Neural progenitor cell (in vitro differentiated cells): ENCODE results near the gene EPHA3. TPM values are rescaled to one million over a fixed set of nuclear protein-coding genes. Genes with fewer than 3 reads are reported as not detected.

ENCODE experiments used
- DNase-seq: peaks from one replicate; pipeline ENCODE4 v3.0.0-alpha.2; 2016; ENCODE audit warnings: low spot score
- H2AFZ ChIP-seq: fragments of 200-600 bp; sonication (generic); replicated peaks from 2 replicates; pipeline ENCODE4 v1.6.1; 2016; ENCODE audit warnings: antibody characterized with exemption
- H3F3A ChIP-seq: fragments of 200-600 bp; sonication (generic); 2 replicates; pipeline ENCODE4 v1.6.1; 2016; ENCODE audit warnings: antibody characterized with exemption, low read depth
- H3K27ac ChIP-seq: fragments of 200-600 bp; sonication (generic); 2 replicates; pipeline ENCODE4 v1.5.1; 2016; ENCODE audit warnings: mild to moderate bottlenecking
- H3K27me3 ChIP-seq: fragments of 200-600 bp; sonication (generic); 2 replicates; pipeline ENCODE4 v1.6.1; 2016; ENCODE audit warnings: mild to moderate bottlenecking, moderate library complexity
- H3K36me3 ChIP-seq: fragments of 200-600 bp; sonication (generic); 2 replicates; pipeline ENCODE4 v1.5.1; 2016
- H3K4me1 ChIP-seq: fragments of 200-600 bp; sonication (generic); 2 replicates; pipeline ENCODE4 v1.6.1; 2016; ENCODE audit warnings: mixed run types
- H3K4me2 ChIP-seq: fragments of 200-600 bp; sonication (generic); 2 replicates; pipeline ENCODE4 v1.6.1; 2016
- H3K4me3 ChIP-seq: fragments of 200-600 bp; sonication (generic); 2 replicates; pipeline ENCODE4 v1.5.1; 2016
- H3K79me2 ChIP-seq: fragments of 200-600 bp; sonication (generic); 2 replicates; pipeline ENCODE4 v1.6.1; 2016; ENCODE audit warnings: low read depth
- H3K9ac ChIP-seq: fragments of 200-600 bp; sonication (generic); 2 replicates; pipeline ENCODE4 v1.6.1; 2016
- H3K9me3 ChIP-seq: fragments of 200-600 bp; sonication (generic); 2 replicates; pipeline ENCODE4 v1.5.1; 2016; ENCODE audit warnings: low read depth
- H4K20me1 ChIP-seq: fragments of 200-600 bp; sonication (generic); 2 replicates; pipeline ENCODE4 v1.6.1; 2016; ENCODE audit warnings: low read depth
- H3K27ac Mint-ChIP-seq: 3 replicates; pipeline ENCODE4 v1.8.0; 2021; ENCODE audit warnings: mixed read lengths
- H3K27me3 Mint-ChIP-seq: 2 replicates; pipeline ENCODE4 v1.8.0; 2022; ENCODE audit warnings: low read depth, mild to moderate bottlenecking, inconsistent platforms, moderate library complexity, mixed read lengths; ENCODE audit not compliant: insufficient read depth
- H3K36me3 Mint-ChIP-seq: 3 replicates; pipeline ENCODE4 v1.8.0; 2021; ENCODE audit warnings: mixed read lengths
- H3K4me1 Mint-ChIP-seq: 3 replicates; pipeline ENCODE4 v1.8.0; 2021; ENCODE audit warnings: mixed read lengths
- H3K4me3 Mint-ChIP-seq: 3 replicates; pipeline ENCODE4 v1.8.0; 2021; ENCODE audit warnings: mild to moderate bottlenecking, moderate library complexity, mixed read lengths
- H3K9me3 Mint-ChIP-seq: 3 replicates; pipeline ENCODE4 v1.8.0; 2020; ENCODE audit warnings: mixed read lengths
- EZH2 ChIP-seq: fragments of 200-600 bp; sonication (generic); IDR thresholded peaks from 2 replicates; pipeline ENCODE4 v1.6.1; 2017; ENCODE audit warnings: antibody characterized with exemption, mild to moderate bottlenecking, moderate library complexity
- EZH2phosphoT487 ChIP-seq: fragments of 200-600 bp; sonication (generic); IDR thresholded peaks from 2 replicates; pipeline ENCODE4 v1.6.1; 2017; ENCODE audit warnings: antibody characterized with exemption
- total RNA-seq: library from RNA; depleted of rRNA; stranded (reverse); fragments of >200 nt; gene quantifications from 2 replicates; pipeline ENCODE4 v1.2.3, GENCODE V29; 2015; ENCODE audit warnings: low replicate concordance
- TF ChIP-seq, protein P1 (sequence below): fragments of 200-600 bp; sonication (generic); IDR thresholded peaks from 2 replicates; pipeline ENCODE4 v1.5.1; 2017; ENCODE audit warnings: antibody characterized with exemption, mild to moderate bottlenecking

EPHA3 gene
- total RNA-seq, 1 donor from 2014 or later: 0.36 TPM

GRCh38 chr3:89392991-89393390 lies 285.6 kb downstream of the EPHA3 start:
- Histone ChIP-seq H3K36me3 (no peaks in the 10 kb centered on the region), H3K79me2 (no peaks in the 10 kb centered on the region), H3K4me3 (no peak overlapping the region), H2AFZ (no peak overlapping the region), H3K9ac (no peak overlapping the region), H3F3A (no peaks in the 10 kb centered on the region), H4K20me1 (no peaks in the 10 kb centered on the region), H3K27me3 (no peaks in the 10 kb centered on the region), H3K4me1 (peaks cover 16% of the 10 kb centered on the region), H3K27ac (no peak overlapping the region), H3K4me2 (no peak overlapping the region), H3K9me3 (no peaks in the 10 kb centered on the region)
- DNase-seq: no peak
- H3K4me3 Mint-ChIP-seq: no peak overlapping the region
- H3K36me3 Mint-ChIP-seq: peaks cover 5% of the 10 kb centered on the region
- H3K9me3 Mint-ChIP-seq: no peaks in the 10 kb centered on the region
- H3K27me3 Mint-ChIP-seq: no peaks in the 10 kb centered on the region
- H3K4me1 Mint-ChIP-seq: peaks cover 9% of the 10 kb centered on the region
- H3K27ac Mint-ChIP-seq: no peak overlapping the region
- TF ChIP-seq EZH2: no peak
- TF ChIP-seq, protein P1, sequence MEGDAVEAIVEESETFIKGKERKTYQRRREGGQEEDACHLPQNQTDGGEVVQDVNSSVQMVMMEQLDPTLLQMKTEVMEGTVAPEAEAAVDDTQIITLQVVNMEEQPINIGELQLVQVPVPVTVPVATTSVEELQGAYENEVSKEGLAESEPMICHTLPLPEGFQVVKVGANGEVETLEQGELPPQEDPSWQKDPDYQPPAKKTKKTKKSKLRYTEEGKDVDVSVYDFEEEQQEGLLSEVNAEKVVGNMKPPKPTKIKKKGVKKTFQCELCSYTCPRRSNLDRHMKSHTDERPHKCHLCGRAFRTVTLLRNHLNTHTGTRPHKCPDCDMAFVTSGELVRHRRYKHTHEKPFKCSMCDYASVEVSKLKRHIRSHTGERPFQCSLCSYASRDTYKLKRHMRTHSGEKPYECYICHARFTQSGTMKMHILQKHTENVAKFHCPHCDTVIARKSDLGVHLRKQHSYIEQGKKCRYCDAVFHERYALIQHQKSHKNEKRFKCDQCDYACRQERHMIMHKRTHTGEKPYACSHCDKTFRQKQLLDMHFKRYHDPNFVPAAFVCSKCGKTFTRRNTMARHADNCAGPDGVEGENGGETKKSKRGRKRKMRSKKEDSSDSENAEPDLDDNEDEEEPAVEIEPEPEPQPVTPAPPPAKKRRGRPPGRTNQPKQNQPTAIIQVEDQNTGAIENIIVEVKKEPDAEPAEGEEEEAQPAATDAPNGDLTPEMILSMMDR: no peak
- TF ChIP-seq EZH2phosphoT487: no peak

DNA sequence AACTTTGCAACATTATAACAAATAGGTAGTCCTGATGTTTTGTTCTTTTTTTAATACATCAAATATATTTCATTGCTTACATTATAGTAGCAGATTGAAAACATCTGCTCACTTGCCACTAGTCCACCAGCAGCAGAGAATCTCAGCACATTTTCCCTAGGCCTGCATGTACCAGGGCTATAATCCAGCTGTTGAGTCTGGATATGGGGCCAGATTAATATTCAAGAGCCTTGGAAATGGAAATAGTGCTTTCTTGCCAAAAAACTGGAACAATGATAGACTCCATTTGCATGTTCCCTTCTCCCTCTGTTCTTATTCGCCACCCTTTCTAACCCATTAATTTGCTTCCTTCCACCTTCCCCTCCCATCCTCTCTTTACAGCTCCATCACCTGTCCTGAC lies 288.0 kb downstream of the EPHA3 start:
- peaks cover 2% of the 10 kb centered on the region for H3K36me3 Mint-ChIP-seq
- Histone ChIP-seq H3K4me1 (peaks cover 16% of the 10 kb centered on the region), H3K4me2 (no peak overlapping the region), H3K9me3 (no peaks in the 10 kb centered on the region), H3K36me3 (no peaks in the 10 kb centered on the region), H3K4me3 (no peak overlapping the region), H3F3A (no peaks in the 10 kb centered on the region), H3K27me3 (no peaks in the 10 kb centered on the region), H3K9ac (no peak overlapping the region), H3K27ac (no peak overlapping the region), H4K20me1 (no peaks in the 10 kb centered on the region), H3K79me2 (no peaks in the 10 kb centered on the region), H2AFZ (no peak overlapping the region)
- no peak for DNase-seq
- no peaks in the 10 kb centered on the region for H3K9me3 Mint-ChIP-seq
- no peaks in the 10 kb centered on the region for H3K27me3 Mint-ChIP-seq
- H3K4me3 Mint-ChIP-seq: no peak overlapping the region
- TF ChIP-seq, protein P1: no peak
- TF ChIP-seq EZH2 (no peak), EZH2phosphoT487 (no peak)
- H3K27ac Mint-ChIP-seq: no peak overlapping the region
- peaks cover 9% of the 10 kb centered on the region for H3K4me1 Mint-ChIP-seq

DNA sequence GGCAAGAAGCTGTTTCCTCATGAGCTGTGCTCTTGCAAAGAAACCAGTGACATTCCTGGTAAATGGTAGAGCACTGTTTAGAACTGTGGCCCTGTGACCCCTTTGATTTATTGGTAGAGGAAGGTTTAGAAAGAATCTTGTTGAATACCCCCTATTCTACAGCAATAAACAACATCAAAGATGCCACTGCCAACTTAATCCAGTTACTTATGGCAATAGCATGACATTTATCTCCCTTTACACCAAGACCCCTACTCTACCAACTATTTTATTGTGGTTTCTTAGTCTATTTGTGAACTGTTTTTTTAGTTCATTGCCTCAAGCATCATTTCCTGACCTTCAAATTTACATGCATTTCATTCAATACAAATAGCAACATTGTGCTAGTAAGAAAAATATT lies 288.6 kb downstream of the EPHA3 start:
- no peaks in the 10 kb centered on the region for H3K27me3 Mint-ChIP-seq
- H2AFZ ChIP-seq: no peak overlapping the region
- no peaks in the 10 kb centered on the region for H3F3A ChIP-seq
- H3K4me2 ChIP-seq: no peak overlapping the region
- H3K4me3 ChIP-seq: no peak overlapping the region
- no peak for DNase-seq
- H4K20me1 ChIP-seq: no peaks in the 10 kb centered on the region
- no peaks in the 10 kb centered on the region for H3K27me3 ChIP-seq
- H3K9ac ChIP-seq: no peak overlapping the region
- H3K4me3 Mint-ChIP-seq: no peak overlapping the region
- H3K9me3 Mint-ChIP-seq: no peaks in the 10 kb centered on the region
- no peaks in the 10 kb centered on the region for H3K9me3 ChIP-seq
- no peak for TF ChIP-seq EZH2phosphoT487
- no peak for TF ChIP-seq EZH2
- TF ChIP-seq, protein P1: no peak
- H3K36me3 Mint-ChIP-seq: peaks cover 3% of the 10 kb centered on the region
- H3K79me2 ChIP-seq: no peaks in the 10 kb centered on the region
- H3K27ac ChIP-seq: no peak overlapping the region
- no peaks in the 10 kb centered on the region for H3K36me3 ChIP-seq
- no peak overlapping the region for H3K27ac Mint-ChIP-seq
- peaks cover 9% of the 10 kb centered on the region for H3K4me1 Mint-ChIP-seq
- peaks cover 16% of the 10 kb centered on the region for H3K4me1 ChIP-seq

- Histone ChIP-seq H3F3A (no peaks in the 10 kb centered on the region), H3K4me3 (no peak overlapping the region), H3K79me2 (no peaks in the 10 kb centered on the region), H3K9me3 (no peaks in the 10 kb centered on the region), H4K20me1 (no peaks in the 10 kb centered on the region), H3K27ac (no peak overlapping the region), H3K4me1 (no peaks in the 10 kb centered on the region), H3K9ac (no peak overlapping the region), H2AFZ (no peak overlapping the region), H3K36me3 (no peaks in the 10 kb centered on the region), H3K4me2 (no peak overlapping the region), H3K27me3 (no peaks in the 10 kb centered on the region)
- H3K27ac Mint-ChIP-seq: no peak overlapping the region
- H3K9me3 Mint-ChIP-seq: no peaks in the 10 kb centered on the region
- H3K27me3 Mint-ChIP-seq: no peaks in the 10 kb centered on the region
- TF ChIP-seq EZH2 (no peak), EZH2phosphoT487 (no peak)
- TF ChIP-seq, protein P1: no peak
- DNase-seq: no peak
- no peak overlapping the region for H3K4me3 Mint-ChIP-seq
- H3K4me1 Mint-ChIP-seq: peaks cover 21% of the 10 kb centered on the region
- H3K36me3 Mint-ChIP-seq: peaks cover 3% of the 10 kb centered on the region
Measured at GRCh38 chr3:89402051-89402450, 294.6 kb downstream of the EPHA3 start.
